ENCODE results near the gene DUS1L. TPM values are rescaled to one million over a fixed set of nuclear protein-coding genes. Genes with fewer than 3 reads are reported as not detected.

DUS1L gene
- total RNA-seq, 2 experiments from 2014 or later, result 113 to 127 TPM

DNA sequence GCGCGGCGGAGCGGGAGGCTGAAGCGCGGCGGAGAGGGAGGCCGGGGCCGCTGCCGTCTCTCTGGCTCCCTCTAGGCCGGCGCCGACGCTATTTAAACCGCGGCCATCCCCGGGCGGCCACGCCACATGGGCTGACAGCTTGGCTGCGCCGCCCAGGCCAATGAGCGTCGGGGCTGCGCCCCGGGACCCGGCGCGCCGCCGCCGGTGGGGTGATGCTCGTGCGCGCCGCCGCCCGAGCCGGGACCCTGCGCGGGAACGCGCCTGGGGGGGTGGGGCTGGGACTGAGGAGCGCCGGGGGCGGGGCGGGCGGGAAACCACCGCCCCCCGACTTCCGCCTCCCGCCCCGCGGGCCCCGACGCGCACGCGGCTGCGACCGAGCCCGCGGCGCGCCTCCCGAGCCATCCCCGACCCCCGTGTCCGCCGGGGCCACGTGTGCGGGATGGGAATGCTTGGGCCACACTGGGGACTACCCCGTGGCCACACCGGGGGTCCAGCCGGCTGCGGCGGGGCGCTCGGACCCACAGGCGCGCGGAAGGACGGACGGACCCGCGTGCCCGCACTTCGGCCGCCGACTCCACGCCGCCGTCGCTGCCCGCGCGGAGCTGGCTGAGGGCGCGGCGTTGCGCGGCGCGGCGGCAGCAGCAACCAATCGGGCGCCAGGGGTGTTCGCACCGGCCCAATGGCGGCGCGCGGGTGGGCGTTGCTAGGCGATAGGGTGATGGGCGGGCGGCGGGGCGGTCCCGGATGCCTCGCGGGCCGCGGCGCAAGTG lies 32.8 kb upstream of the DUS1L start, which contains the start of gene FASN:
Gene FASN (minus strand): TSS at position 68 of the 770 bp plus-strand sequence. CDS start 1,791 bp downstream, outside the sequence.
- H3K4me1 Mint-ChIP-seq, result peaks cover 26% of the 10 kb centered on the region
- peak within 1 kb of the TSS; percentile 82 for H3K27ac Mint-ChIP-seq
- H3K9me3 Mint-ChIP-seq, result no peaks in the 10 kb centered on the region

DNA sequence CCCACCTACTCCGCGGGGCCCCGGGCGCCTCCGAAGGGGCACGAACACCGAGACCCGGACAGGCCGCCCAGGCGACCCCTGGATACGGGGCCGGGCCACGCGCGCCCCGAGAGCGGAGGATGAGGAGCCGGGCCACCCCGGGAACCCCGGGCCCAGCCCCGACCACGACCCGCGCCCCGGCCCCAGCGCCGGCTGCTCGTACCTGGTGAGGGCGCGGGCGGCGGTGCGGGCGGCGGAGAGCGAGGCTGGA lies 32.2 kb upstream of the DUS1L start:
- ChIA-PET CTCF (interaction anchor here (1.0 to 1.7 kb wide), 4 partner anchors 10 to 166 kb away, joined by 3 to 5 read pairs (median 4); no protein-coding TSS in a partner anchor), POLR2A (no interaction called here)
- H3K36me3 Mint-ChIP-seq (ENCODE audit: low read depth), result peaks cover 1% of the 10 kb centered on the region
- H3K27me3 Mint-ChIP-seq, result no peaks in the 10 kb centered on the region
- H3K27ac Mint-ChIP-seq, result peak overlapping the region; percentile 73
- peak overlapping the region; percentile 73 for H3K4me3 Mint-ChIP-seq
- no peak for DNase-seq
- no peaks in the 10 kb centered on the region for H3K9me3 Mint-ChIP-seq
- H3K4me1 Mint-ChIP-seq, result peaks cover 24% of the 10 kb centered on the region

More for the DNA sequence above, 32.8 kb upstream of the DUS1L start, which contains the start of gene FASN:
- DNase-seq, result peak; percentile 92
- CTCF ChIA-PET, result interaction anchor here (0.9 to 1.7 kb wide), 7 partner anchors 11 to 166 kb away, joined by 3 to 9 read pairs (median 4); partner anchors contain the start of gene DCXR
- peaks cover 1% of the 10 kb centered on the region for H3K36me3 Mint-ChIP-seq (ENCODE audit: low read depth)
- H3K4me3 Mint-ChIP-seq, result peak within 1 kb of the TSS; percentile 73
- POLR2A ChIA-PET, result interaction anchor here (1.4 kb wide), 1 partner anchor 61 kb away, joined by 3 read pairs; the partner anchor contains the start of gene DCXR
- H3K27me3 Mint-ChIP-seq, result no peaks in the 10 kb centered on the region

DNA sequence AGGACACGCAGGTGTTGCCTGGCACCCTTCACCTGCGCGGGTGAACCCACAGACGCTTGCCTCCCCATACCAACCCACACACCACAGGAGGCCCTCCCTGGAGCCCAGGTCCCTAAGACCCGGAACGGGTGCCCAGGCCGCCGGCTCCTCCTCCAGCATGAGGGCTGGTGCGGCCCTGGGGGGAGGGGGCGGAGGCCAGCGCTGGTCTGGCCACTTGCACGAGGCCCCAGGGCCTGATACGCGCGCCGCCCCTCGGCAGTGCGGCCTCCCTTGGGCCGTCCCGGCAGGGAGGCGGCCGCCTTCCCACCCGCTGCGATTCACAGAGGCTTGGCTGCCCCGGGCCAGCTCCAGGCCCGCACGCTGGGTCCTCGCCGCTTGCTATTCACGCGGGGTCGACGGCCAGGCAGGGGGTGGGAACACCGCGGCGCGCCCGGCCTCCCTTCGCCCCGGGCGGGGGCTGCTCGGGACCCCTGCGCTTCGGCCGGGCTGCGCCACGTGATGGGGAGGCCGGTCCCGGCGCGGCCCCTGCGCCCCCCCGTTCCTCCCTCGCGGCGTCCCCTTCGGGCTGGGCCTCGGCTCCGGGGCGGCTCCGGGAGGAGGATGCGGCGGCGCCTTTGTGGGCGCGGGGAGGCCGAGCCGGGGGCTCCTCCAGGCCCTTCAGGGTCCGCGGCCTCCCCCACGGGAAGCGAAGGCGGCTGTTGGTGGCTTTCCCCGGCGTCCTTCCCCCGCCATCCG lies 31.7 kb upstream of the DUS1L start:
- POLR2A ChIA-PET, result interaction anchor here (0.7 kb wide), 1 partner anchor 72 kb away, joined by 3 read pairs; no protein-coding TSS in a partner anchor
- peak overlapping the region; percentile 82 for H3K27ac Mint-ChIP-seq

DNA sequence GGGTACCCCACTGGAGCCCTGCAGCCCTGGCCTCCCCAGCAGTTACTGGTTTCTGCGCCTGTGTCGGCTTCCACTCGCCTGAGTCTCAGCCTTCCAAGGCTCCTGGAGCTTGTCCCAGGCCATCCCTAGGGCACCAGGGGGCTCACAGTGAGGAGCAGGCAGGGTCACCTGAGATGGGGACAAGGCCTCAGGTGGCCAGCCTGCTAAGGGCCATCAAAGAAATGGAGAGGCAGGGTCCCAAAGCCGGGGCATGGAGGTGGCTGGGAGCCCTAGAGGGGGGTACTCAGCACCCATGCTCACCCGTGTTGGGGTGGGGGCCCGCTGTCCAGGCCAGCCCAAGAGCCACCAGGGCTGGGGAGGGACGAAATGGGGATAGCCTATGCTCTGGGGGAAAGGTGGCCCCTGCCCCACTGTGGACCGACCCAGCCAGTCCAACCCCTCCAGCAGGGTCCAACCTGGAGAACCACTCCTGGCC lies 31.1 kb upstream of the DUS1L start:
- peaks cover 22% of the 10 kb centered on the region for H3K4me1 Mint-ChIP-seq
- no peaks in the 10 kb centered on the region for H3K9me3 Mint-ChIP-seq
- ChIA-PET POLR2A (interaction anchor here (0.7 kb wide), 1 partner anchor 71 kb away, joined by 3 read pairs; no protein-coding TSS in a partner anchor), CTCF (interaction anchor here (1.7 kb wide), 1 partner anchor 9 kb away, joined by 4 read pairs; no protein-coding TSS in a partner anchor)
- peak overlapping the region; percentile 71 for H3K4me3 Mint-ChIP-seq
- no peak for DNase-seq
- H3K27ac Mint-ChIP-seq, result peak overlapping the region; percentile 82
- H3K36me3 Mint-ChIP-seq (ENCODE audit: low read depth), result peaks cover 1% of the 10 kb centered on the region
- no peaks in the 10 kb centered on the region for H3K27me3 Mint-ChIP-seq

More for the DNA sequence above, 31.7 kb upstream of the DUS1L start:
- Mint-ChIP-seq H3K27me3 (no peaks in the 10 kb centered on the region), H3K9me3 (no peaks in the 10 kb centered on the region), H3K4me3 (peak overlapping the region; percentile 73), H3K4me1 (peaks cover 24% of the 10 kb centered on the region), H3K36me3 (ENCODE audit: low read depth) (peaks cover 1% of the 10 kb centered on the region)
- peak; percentile 31 for DNase-seq
- CTCF ChIA-PET, result interaction anchor here (1.0 to 1.7 kb wide), 3 partner anchors 10 to 165 kb away, joined by 3 to 5 read pairs (median 4); no protein-coding TSS in a partner anchor

DNA sequence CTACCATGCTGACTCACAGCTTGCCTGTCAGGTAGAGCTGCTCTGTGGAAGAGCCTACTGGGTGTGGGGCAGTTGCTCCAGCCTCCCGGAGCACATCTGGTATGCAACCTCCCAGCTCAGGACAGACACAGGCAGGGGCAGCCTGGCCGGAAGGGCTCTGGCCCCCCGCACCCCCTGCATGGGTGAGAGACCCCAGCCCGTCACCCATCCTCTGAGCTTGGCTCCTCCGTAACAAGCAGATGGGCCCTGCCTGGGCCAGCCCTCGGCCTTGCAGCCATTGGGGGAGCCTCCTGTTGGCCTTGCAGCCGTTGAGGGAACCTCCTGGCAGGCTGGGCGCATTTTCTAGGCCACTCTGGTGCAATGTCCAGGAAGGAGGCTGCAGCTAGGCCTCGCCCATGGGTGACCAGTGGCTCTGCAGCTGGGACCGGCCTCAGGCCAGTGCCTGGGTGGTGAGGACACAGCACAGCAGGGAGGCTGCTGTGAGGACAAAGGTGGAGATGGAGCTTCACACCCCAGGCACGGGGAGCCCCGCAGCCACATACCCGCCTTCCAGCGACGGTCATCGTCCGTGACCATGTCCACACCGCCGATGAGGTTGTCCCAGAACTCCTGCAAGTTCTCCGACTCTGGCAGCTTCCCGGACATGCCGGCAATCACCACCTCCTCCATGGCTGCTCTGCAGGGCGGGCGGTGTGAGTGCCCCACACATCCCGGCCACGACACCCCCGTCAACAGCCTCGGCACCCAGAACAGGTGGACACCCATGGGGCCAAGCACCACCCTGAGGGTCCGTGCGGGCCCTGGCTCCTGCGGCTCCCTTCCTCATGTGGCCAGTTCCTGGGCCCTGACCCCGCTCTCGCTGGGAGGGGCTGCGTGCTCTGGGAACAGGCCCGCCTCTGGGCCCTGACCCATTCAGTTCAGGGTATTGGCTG lies 30.4 kb upstream of the DUS1L start:
- ChIA-PET POLR2A (interaction anchor here (0.6 kb wide), 1 partner anchor 41 kb away, joined by 3 read pairs; no protein-coding TSS in a partner anchor), CTCF (interaction anchor here (1.1 kb wide), 1 partner anchor 58 kb away, joined by 4 read pairs; the partner anchor contains the start of gene DCXR)
- H3K27ac Mint-ChIP-seq, result no peak overlapping the region
- DNase-seq, result no peak
- H3K4me3 Mint-ChIP-seq, result peak overlapping the region; percentile 71
- H3K9me3 Mint-ChIP-seq, result no peaks in the 10 kb centered on the region
- no peaks in the 10 kb centered on the region for H3K27me3 Mint-ChIP-seq
- peaks cover 22% of the 10 kb centered on the region for H3K4me1 Mint-ChIP-seq
- peaks cover 2% of the 10 kb centered on the region for H3K36me3 Mint-ChIP-seq (ENCODE audit: low read depth)

DNA sequence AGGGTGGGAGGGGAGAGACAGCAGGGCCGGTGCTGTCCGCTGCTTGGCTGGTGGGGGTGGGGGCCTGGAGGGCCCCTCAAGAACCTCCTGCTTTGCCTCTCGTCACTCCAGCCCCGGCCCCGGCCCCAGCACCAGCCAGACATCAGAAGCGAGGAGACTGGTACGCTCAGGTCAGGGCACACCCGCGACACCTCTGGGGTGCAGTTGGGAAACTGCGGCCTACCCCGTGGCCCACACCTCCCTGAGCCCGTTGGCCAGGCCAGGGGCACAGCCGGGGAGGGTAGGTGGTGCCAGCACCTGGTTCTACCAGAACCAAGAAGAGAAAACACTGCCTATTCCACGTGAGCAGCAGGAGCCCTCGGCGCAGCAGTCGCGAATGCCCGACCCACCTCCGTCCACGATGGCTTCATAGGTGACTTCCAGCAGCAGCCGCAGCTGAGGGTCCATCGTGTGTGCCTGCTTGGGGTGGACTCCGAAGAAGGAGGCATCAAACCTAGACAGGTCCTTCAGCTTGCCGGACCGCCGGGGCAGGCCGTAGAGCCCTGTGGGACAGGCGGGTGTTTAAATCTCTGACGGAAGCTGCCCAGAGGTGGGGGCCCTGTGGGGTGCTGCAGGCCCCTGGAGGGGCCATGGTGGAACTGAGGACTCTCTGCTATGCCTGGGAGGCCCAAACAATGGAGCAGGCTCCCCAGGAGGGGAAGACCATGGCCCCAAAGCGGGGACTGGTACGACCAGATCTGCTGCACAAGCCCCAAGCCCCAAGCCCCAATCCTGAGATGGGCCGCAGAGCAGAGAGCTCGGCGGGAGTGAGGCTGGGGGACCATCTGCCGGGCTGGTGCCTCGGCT lies 29.6 kb upstream of the DUS1L start:
- peaks cover 6% of the 10 kb centered on the region for H3K36me3 Mint-ChIP-seq (ENCODE audit: low read depth)
- ChIA-PET CTCF (interaction anchor here (1.1 kb wide), 1 partner anchor 58 kb away, joined by 4 read pairs; the partner anchor contains the start of gene DCXR), POLR2A (interaction anchor here (0.6 kb wide), 1 partner anchor 42 kb away, joined by 3 read pairs; no protein-coding TSS in a partner anchor)
- H3K4me1 Mint-ChIP-seq, result peaks cover 16% of the 10 kb centered on the region
- H3K4me3 Mint-ChIP-seq, result no peak overlapping the region
- H3K9me3 Mint-ChIP-seq, result no peaks in the 10 kb centered on the region
- H3K27me3 Mint-ChIP-seq, result no peaks in the 10 kb centered on the region
- no peak overlapping the region for H3K27ac Mint-ChIP-seq
- DNase-seq, result no peak

DNA sequence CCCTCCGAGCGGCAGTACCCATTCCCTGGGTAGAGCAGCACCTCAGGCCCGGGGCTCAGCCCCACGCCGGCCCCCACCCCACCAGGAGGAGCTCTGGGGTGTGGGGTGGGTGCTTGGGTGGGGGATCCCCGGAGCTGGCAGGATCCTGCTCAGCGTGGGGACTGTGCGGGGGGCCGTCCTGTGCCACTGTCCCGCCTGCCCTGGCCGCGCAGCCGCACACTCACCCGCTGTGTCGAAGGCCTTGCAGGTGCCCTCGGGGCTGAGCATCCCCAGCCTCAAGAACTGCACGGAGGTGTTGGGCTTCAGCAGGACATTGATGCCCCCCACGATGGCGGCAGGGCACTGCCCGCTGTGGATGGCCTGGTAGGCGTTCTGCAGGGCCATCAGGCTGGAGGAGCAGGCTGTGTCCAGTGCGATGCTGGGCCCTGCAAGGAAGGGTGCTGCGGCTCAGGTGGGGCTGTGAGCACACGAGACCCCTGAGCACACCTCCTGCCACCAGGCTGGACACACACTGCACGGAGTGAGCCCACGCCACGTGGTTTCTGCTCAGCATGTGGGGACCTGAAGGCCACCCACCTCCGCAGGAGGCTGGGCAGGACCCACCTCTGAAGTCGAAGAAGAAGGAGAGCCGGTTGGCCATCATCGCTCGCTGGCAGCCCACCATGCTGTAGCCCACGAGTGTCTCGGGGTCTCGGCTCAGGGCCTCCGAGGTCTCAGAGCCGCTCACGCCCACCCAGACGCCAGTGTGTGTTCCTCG lies 27.6 kb upstream of the DUS1L start:
- ChIA-PET CTCF (interaction anchor here (0.9 kb wide), 1 partner anchor 42 kb away, joined by 3 read pairs; no protein-coding TSS in a partner anchor), POLR2A (no interaction called here)
- Mint-ChIP-seq H3K36me3 (ENCODE audit: low read depth) (peaks cover 6% of the 10 kb centered on the region), H3K27ac (no peak overlapping the region), H3K4me3 (no peak overlapping the region), H3K4me1 (peaks cover 8% of the 10 kb centered on the region), H3K9me3 (no peaks in the 10 kb centered on the region), H3K27me3 (no peaks in the 10 kb centered on the region)
- no peak for DNase-seq

DNA sequence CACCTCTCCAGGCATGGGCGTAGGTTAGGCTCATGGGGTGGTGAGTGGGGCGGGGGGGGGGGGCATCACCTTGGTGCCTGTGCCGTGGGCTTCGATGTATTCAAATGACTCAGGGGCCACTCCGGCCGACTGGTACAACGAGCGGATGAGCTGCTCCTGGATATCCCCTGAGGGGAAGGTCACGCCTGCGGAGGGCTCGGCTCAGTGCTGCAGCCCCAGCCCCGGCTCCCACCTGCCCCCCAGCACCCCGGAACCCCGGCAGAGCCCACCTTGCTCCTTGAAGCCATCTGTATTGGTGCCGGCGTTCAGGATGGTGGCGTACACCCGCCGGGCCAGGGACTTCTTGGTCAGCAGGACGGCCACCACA lies 27.0 kb upstream of the DUS1L start:
- no peaks in the 10 kb centered on the region for H3K9me3 Mint-ChIP-seq
- H3K4me3 Mint-ChIP-seq, result no peak overlapping the region
- no peak for DNase-seq
- ChIA-PET POLR2A (no interaction called here), CTCF (interaction anchor here (0.9 to 1.5 kb wide), 2 partner anchors 41 to 62 kb away, joined by 3 read pairs; no protein-coding TSS in a partner anchor)
- no peak overlapping the region for H3K27ac Mint-ChIP-seq
- H3K4me1 Mint-ChIP-seq, result peaks cover 8% of the 10 kb centered on the region
- H3K27me3 Mint-ChIP-seq, result no peaks in the 10 kb centered on the region
- peaks cover 6% of the 10 kb centered on the region for H3K36me3 Mint-ChIP-seq (ENCODE audit: low read depth)

DNA sequence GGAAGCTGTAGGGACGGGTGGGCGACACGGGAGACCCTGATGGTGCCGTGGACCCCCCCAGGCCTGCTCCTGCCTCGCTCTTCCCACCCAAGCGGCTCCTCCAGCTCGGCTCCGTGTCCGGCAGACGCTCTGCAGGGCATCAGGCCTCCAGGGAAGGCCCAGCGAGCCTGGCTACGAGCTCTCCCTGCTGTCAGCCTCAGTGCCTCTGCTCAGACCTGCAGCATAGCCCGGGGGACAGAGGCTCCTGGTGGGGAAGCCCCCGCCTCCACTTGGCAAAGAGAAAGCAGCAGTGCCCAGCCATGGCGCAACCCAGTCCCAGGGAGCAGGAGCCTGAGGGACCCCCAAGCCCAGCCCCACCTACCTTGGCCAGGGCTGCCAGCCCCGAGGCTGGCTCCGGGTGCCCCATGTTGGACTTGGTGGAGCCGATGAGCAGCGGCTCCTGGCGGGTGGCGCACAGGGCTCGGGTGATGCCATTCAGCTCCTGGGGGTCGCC lies 26.5 kb upstream of the DUS1L start:
- H3K27ac Mint-ChIP-seq, result no peak overlapping the region
- ChIA-PET CTCF (interaction anchor here (0.6 to 1.5 kb wide), 2 partner anchors 62 to 77 kb away, joined by 3 read pairs; no protein-coding TSS in a partner anchor), POLR2A (no interaction called here)
- H3K27me3 Mint-ChIP-seq, result no peaks in the 10 kb centered on the region
- H3K4me1 Mint-ChIP-seq, result peaks cover 8% of the 10 kb centered on the region
- DNase-seq, result no peak
- H3K9me3 Mint-ChIP-seq, result no peaks in the 10 kb centered on the region
- H3K4me3 Mint-ChIP-seq, result no peak overlapping the region
- peaks cover 6% of the 10 kb centered on the region for H3K36me3 Mint-ChIP-seq (ENCODE audit: low read depth)

DNA sequence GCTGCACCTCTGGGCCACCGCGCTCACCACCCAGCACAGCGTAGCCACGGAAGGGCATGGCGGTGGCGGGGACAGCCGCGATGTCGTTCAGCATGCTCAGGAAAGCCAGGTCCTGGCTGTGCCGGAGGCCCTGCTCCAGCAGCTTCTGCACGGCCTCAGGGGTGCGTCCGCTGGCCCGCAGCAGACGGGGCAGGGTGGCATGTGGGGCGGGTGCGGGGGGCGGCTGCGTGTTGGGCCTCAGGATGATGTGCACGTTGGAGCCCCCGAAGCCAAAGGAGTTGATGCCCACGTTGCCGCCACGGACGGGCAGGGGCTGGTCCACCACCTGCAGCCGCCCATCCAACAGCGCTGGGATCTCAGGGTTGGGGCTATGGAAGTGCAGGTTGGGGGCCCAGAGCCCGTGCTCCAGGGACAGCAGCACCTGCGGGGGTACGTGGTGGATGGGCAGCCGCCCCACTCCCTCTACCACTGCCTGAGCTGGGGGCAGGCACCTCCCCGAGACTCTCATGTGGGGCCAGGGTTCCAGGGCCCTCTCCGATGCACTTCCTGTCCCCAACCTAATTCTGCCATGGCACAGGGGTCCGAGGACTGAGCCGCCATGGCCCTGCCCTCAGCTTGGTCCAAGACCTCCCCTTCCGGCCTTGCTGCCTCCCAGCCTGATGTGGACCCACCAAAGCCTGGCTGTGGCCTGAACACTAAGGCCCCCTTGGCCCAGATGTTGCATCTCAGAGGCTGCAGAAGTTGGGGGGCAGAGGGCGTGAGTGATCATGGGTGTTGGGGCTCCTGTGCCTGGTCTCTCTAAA lies 25.9 kb upstream of the DUS1L start:
- H3K4me1 Mint-ChIP-seq, result peaks cover 3% of the 10 kb centered on the region
- no peak overlapping the region for H3K4me3 Mint-ChIP-seq
- CTCF ChIA-PET, result interaction anchor here (0.6 to 1.5 kb wide), 2 partner anchors 61 to 77 kb away, joined by 3 read pairs; no protein-coding TSS in a partner anchor
- peaks cover 6% of the 10 kb centered on the region for H3K36me3 Mint-ChIP-seq (ENCODE audit: low read depth)
- H3K9me3 Mint-ChIP-seq, result no peaks in the 10 kb centered on the region
- no peaks in the 10 kb centered on the region for H3K27me3 Mint-ChIP-seq
- H3K27ac Mint-ChIP-seq, result no peak overlapping the region
- DNase-seq, result no peak
- POLR2A ChIA-PET, result no interaction called here
